ENCODE measurements around the gene CCSER2.

The CCSER2 gene

GRCh38 chr10:84392181-84392580 is 63.8 kb downstream of the CCSER2 start:
- H3K4me3 ChIP-seq (ENCODE audit: low read depth, low read length), result no peak overlapping the region
- no peak for TF ChIP-seq CTCF (IDR thresholded peaks at IDR 0.05; ENCODE audit: low read depth, low read length)
- no peak for TF ChIP-seq POLR2A (IDR thresholded peaks at IDR 0.05; ENCODE audit: extremely low read depth, insufficient read length)
- no peak for TF ChIP-seq MYC (IDR thresholded peaks at IDR 0.05; ENCODE audit: low read depth, low read length)
- TF ChIP-seq, protein P1, sequence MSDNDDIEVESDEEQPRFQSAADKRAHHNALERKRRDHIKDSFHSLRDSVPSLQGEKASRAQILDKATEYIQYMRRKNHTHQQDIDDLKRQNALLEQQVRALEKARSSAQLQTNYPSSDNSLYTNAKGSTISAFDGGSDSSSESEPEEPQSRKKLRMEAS (IDR thresholded peaks at IDR 0.05; ENCODE audit: low read depth, low read length), result no peak
- no peak for DNase-seq (ENCODE audit: low read depth)

- no peak overlapping the region for H3K4me3 ChIP-seq (ENCODE audit: low read depth, low read length)
- DNase-seq (ENCODE audit: low read depth), result no peak
- TF ChIP-seq, protein P1 (IDR thresholded peaks at IDR 0.05; ENCODE audit: low read depth, low read length), result no peak
- no peak for TF ChIP-seq CTCF (IDR thresholded peaks at IDR 0.05; ENCODE audit: low read depth, low read length)
Measured at GRCh38 chr10:84395581-84395980, 67.2 kb downstream of the CCSER2 start.

DNA sequence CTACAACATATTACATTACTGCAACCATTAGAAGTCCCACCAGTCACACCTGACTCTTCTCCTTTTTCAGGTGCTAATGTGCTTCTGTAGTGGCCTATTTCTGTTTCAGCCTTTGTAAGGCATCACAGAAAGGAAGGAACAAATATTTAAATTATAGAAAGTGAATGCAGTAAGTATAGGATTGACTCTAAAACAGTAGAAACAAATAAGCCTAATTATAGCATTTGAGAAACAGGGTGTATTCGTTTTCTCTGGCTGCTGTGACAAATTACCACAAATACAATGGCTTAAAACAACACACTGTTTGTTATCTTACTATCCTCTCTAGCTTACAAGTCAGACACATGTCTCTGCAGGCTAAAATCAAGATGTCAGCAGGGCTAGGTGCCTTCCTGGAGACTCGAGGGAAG is 69.4 kb downstream of the CCSER2 start:
- TF ChIP-seq CTCF (IDR thresholded peaks at IDR 0.05; ENCODE audit: low read depth, low read length) (no peak), POLR2A (IDR thresholded peaks at IDR 0.05; ENCODE audit: extremely low read depth, insufficient read length) (no peak), MYC (IDR thresholded peaks at IDR 0.05; ENCODE audit: low read depth, low read length) (no peak)
- TF ChIP-seq, protein P1 (IDR thresholded peaks at IDR 0.05; ENCODE audit: low read depth, low read length), result no peak
- H3K4me3 ChIP-seq (ENCODE audit: low read depth, low read length), result no peak overlapping the region

GRCh38 chr10:84398696-84399095 is 70.3 kb downstream of the CCSER2 start:
- H3K4me3 ChIP-seq (ENCODE audit: low read depth, low read length), result no peak overlapping the region
- TF ChIP-seq, protein P1 (IDR thresholded peaks at IDR 0.05; ENCODE audit: low read depth, low read length), result no peak
- TF ChIP-seq CTCF (IDR thresholded peaks at IDR 0.05; ENCODE audit: low read depth, low read length), result no peak
- TF ChIP-seq MYC (IDR thresholded peaks at IDR 0.05; ENCODE audit: low read depth, low read length), result no peak
- TF ChIP-seq POLR2A (IDR thresholded peaks at IDR 0.05; ENCODE audit: extremely low read depth, insufficient read length), result no peak
- no peak for DNase-seq (ENCODE audit: low read depth)

More for the DNA sequence above, 69.4 kb downstream of the CCSER2 start:
- no peak for DNase-seq (ENCODE audit: low read depth)

- no peak for TF ChIP-seq POLR2A (IDR thresholded peaks at IDR 0.05; ENCODE audit: extremely low read depth, insufficient read length)
- TF ChIP-seq MYC (IDR thresholded peaks at IDR 0.05; ENCODE audit: low read depth, low read length), result no peak
- no peak for TF ChIP-seq CTCF (IDR thresholded peaks at IDR 0.05; ENCODE audit: low read depth, low read length)
- TF ChIP-seq, protein P1 (IDR thresholded peaks at IDR 0.05; ENCODE audit: low read depth, low read length), result no peak
- no peak overlapping the region for H3K4me3 ChIP-seq (ENCODE audit: low read depth, low read length)
- DNase-seq (ENCODE audit: low read depth), result no peak
Measured at GRCh38 chr10:84401854-84402611, 73.6 kb downstream of the CCSER2 start.

All from NB4 (cell line).